BE2C (cell line): ENCODE results near the gene MEGF8.

Source experiments
- DNase-seq: peaks from one replicate; pipeline ENCODE4 v3.0.0-alpha.2; 2020
- H3K27me3 ChIP-seq: fragments of 250-450 bp; sonication (Bioruptor Pico); 2 replicates; pipeline ENCODE4 v1.5.1; 2020; ENCODE audit warnings: mild to moderate bottlenecking
- H3K36me3 ChIP-seq: fragments of 250-450 bp; sonication (Bioruptor Pico); 2 replicates; pipeline ENCODE4 v1.5.1; 2020; ENCODE audit warnings: mild to moderate bottlenecking
- H3K4me1 ChIP-seq: fragments of 250-450 bp; sonication (Bioruptor Pico); 2 replicates; pipeline ENCODE4 v1.5.1; 2020
- H3K4me3 ChIP-seq: 2 replicates; pipeline ENCODE4 v1.5.1; 2011; ENCODE audit warnings: low read depth, low read length
- H3K9me3 ChIP-seq: fragments of 250-450 bp; sonication (Bioruptor Pico); 2 replicates; pipeline ENCODE4 v1.5.1; 2020
- CTCF ChIP-seq: IDR thresholded peaks from 2 replicates; pipeline ENCODE4 v1.5.1; 2012; ENCODE audit warnings: mild to moderate bottlenecking, low read depth, low read length

The MEGF8 gene

DNA sequence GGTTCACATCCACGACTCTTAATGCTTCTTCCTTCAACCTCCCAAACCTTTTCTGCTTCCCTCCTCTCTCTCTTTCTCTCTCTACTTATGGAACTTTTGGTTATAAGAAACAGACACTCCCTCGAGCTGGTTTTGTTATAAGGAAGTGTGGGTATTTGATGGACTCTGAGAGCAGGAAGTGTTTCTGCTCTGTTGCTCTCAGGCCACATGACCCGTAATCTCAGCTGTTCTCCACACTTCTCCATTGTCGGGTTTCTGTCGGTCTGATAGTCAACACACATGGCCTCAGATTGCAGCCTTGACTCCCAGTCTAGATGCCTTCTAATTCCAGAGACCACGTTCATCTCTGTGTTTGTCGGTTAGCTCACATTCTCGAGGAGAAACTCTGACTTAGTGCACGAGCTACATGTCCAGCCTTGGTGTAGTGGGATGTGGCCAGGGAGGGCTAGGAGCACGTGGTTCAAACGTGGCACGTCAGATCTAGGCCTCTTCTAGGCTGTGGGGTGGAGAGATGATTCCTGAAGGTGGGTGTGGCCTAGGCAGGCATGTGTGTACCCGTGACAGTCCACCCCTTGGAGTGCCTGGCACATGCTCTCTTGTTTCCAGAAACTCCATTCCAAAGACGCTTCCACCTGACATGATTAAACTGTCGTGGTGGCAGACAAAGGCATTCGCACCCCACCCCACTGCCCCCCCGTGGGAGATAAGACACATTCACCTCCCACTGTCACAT, 38.3 kb downstream of the MEGF8 start:
- TF ChIP-seq CTCF: no peak
- DNase-seq: no peak
- Histone ChIP-seq H3K4me1 (no peaks in the 10 kb centered on the region; the same call in 1 of the 2 replicates), H3K9me3 (no peaks in the 10 kb centered on the region), H3K4me3 (no peak overlapping the region), H3K27me3 (no peaks in the 10 kb centered on the region), H3K36me3 (peaks cover 8% of the 10 kb centered on the region)

DNA sequence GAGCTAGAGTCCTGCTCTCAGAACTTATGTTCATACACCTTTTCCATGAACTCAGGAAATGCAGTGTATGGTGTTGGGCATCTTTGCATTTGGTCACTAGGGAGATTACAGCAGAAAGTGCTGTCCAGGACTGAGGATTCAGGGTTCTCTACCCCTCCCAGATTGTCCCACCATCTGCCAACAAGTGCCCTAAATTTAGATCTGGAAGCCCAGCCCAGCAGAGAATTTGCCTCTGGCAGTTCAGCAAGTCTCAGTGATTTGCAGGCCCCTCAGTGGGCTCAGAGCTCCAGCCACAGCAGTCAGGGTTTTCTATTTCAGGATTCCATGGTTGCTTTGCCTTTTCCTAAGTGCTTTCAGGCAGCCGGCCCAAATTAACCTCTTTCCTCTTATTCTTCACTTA, 41.2 kb downstream of the MEGF8 start:
- peaks cover 8% of the 10 kb centered on the region for H3K36me3 ChIP-seq
- H3K9me3 ChIP-seq: no peaks in the 10 kb centered on the region
- no peaks in the 10 kb centered on the region for H3K27me3 ChIP-seq
- TF ChIP-seq CTCF: no peak
- DNase-seq: no peak
- no peaks in the 10 kb centered on the region for H3K4me1 ChIP-seq
- no peak overlapping the region for H3K4me3 ChIP-seq

DNA sequence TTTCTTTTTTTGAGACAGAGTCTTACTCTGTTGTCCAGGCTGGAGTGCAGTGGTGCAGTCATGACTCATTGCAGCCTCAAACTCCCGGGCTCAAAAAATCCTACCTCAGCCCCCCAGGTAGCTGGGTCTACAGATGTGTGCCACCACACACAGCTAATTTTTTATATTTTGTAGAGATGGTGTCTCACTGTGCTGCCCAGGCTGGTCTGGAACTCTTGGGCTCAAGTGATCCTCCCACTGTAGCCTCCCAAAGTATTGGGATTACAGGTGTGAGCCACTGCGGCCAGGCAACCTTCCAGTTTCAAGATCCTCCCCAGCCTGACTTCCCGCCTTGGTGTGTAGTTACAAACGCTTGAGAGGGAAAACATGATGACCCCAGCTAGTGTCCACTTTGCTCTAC, 42.5 kb downstream of the MEGF8 start:
- no peak overlapping the region for H3K4me3 ChIP-seq
- no peak for DNase-seq
- peaks cover 8% of the 10 kb centered on the region for H3K36me3 ChIP-seq
- no peaks in the 10 kb centered on the region for H3K27me3 ChIP-seq
- TF ChIP-seq CTCF: no peak
- H3K9me3 ChIP-seq: no peaks in the 10 kb centered on the region
- H3K4me1 ChIP-seq: no peaks in the 10 kb centered on the region

DNA sequence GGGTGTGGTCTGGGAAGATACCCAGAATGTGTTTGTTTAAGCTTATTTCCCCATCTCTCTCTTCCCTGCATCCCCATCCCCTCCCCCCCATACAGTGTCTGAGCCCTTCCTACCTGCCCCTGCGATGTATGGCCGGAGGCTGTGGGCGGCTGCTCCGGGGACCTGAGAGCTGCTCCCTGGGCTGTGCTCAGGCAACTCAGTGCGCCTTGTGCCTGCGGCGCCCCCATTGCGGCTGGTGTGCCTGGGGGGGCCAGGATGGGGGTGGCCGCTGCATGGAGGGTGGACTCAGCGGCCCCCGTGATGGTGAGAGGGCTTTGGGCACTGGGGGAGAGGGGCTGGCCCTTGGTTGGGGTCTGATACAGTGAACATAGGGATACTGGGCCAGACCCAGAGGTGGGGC, 42.9 kb downstream of the MEGF8 start:
- no peak for DNase-seq
- Histone ChIP-seq H3K9me3 (no peaks in the 10 kb centered on the region), H3K4me1 (no peaks in the 10 kb centered on the region), H3K36me3 (peaks cover 5% of the 10 kb centered on the region), H3K27me3 (no peaks in the 10 kb centered on the region), H3K4me3 (no peak overlapping the region)
- TF ChIP-seq CTCF: no peak

DNA sequence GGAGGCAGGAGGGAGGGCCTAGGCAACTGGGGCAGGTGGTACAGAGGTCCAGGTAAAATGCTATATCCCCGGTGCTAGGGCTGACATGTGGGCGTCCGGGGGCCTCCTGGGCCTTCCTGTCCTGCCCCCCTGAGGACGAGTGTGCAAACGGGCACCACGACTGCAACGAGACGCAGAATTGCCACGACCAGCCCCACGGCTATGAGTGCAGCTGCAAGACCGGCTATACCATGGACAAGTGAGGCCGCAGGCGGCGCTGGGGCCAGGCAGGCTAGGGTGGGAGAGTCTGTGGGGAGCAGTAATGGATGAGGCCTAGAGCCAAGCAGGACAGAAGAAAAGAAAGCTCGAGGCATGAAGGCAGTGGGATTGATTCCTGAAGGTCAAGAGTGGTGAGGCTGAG, 43.3 kb downstream of the MEGF8 start:
- Histone ChIP-seq H3K4me1 (no peaks in the 10 kb centered on the region), H3K9me3 (no peaks in the 10 kb centered on the region), H3K4me3 (no peak overlapping the region), H3K36me3 (peaks cover 1% of the 10 kb centered on the region), H3K27me3 (no peaks in the 10 kb centered on the region)
- no peak for DNase-seq
- TF ChIP-seq CTCF: no peak

DNA sequence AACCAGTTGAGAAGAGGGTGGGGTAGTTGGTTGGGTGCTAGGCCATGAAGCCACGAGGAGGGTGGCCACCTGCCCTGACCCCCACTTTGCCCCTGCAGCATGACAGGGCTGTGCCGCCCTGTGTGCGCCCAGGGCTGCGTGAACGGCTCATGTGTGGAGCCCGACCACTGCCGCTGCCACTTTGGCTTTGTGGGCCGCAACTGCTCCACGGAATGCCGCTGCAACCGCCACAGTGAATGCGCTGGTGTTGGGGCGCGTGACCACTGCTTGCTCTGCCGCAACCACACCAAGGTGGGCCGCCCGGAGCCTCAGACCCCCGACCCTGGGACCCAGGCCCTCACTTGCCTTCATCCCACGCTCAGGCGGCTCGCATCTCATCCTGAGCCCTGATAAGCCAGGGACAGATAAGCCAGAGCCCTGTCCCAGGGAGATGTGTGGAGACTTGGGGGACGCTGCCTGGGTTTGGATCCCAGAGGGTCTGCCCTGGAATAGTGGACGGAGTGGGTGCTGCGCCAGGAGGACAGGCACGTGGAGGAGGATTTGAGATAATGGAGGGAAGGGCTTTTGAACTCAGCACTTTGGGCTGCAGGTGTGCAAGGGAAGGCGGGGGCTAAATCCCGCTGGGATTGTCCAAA, 44.1 kb downstream of the MEGF8 start:
- DNase-seq: no peak
- Histone ChIP-seq H3K27me3 (no peaks in the 10 kb centered on the region), H3K9me3 (no peaks in the 10 kb centered on the region), H3K4me3 (no peak overlapping the region), H3K36me3 (peaks cover 3% of the 10 kb centered on the region), H3K4me1 (no peaks in the 10 kb centered on the region)
- TF ChIP-seq CTCF: no peak
